Smooth muscle cell (in vitro differentiated cells): ENCODE results near the gene LDLRAD2. TPM values are rescaled to one million over a fixed set of nuclear protein-coding genes. Genes with fewer than 3 reads are reported as not detected.

Source experiments
- DNase-seq: peaks from one replicate; lab custom pipeline; 2025; ENCODE audit not compliant: unreplicated experiment; lab: John Stamatoyannopoulos, UW
- H2AFZ ChIP-seq: fragments of 200-600 bp; sonication (generic); 2 replicates; pipeline ENCODE4 v1.6.0; 2016; ENCODE audit warnings: antibody characterized with exemption, low read depth, mild to moderate bottlenecking
- H3F3A ChIP-seq: fragments of 200-600 bp; sonication (generic); 2 replicates; pipeline ENCODE4 v1.6.0; 2017; ENCODE audit warnings: antibody characterized with exemption, low read depth
- H3K27ac ChIP-seq: fragments of 200-600 bp; sonication (generic); 2 replicates; pipeline ENCODE4 v1.5.1; 2016; ENCODE audit warnings: low read depth, mild to moderate bottlenecking
- H3K27me3 ChIP-seq: fragments of 200-600 bp; sonication (generic); 2 replicates; pipeline ENCODE4 v1.6.1; 2016; ENCODE audit warnings: low read depth, mild to moderate bottlenecking
- H3K36me3 ChIP-seq: fragments of 200-600 bp; sonication (generic); 2 replicates; pipeline ENCODE4 v1.5.1; 2016; ENCODE audit warnings: low read depth
- H3K4me1 ChIP-seq: fragments of 200-600 bp; sonication (generic); 2 replicates; pipeline ENCODE4 v1.5.1; 2016; ENCODE audit warnings: low read depth
- H3K4me2 ChIP-seq: fragments of 200-600 bp; sonication (generic); 2 replicates; pipeline ENCODE4 v1.6.0; 2016; ENCODE audit warnings: mild to moderate bottlenecking
- H3K4me3 ChIP-seq: fragments of 200-600 bp; sonication (generic); 2 replicates; pipeline ENCODE4 v1.5.1; 2016; ENCODE audit warnings: mild to moderate bottlenecking
- H3K79me2 ChIP-seq: fragments of 200-600 bp; sonication (generic); 2 replicates; pipeline ENCODE4 v1.6.0; 2016; ENCODE audit warnings: low read depth, mild to moderate bottlenecking
- H3K9ac ChIP-seq: fragments of 200-600 bp; sonication (generic); 2 replicates; pipeline ENCODE4 v1.6.0; 2016; ENCODE audit warnings: low read depth
- H3K9me3 ChIP-seq: fragments of 200-600 bp; sonication (generic); replicated peaks from 2 replicates; pipeline ENCODE4 v1.5.1; 2016; ENCODE audit warnings: low read depth
- H4K20me1 ChIP-seq: fragments of 200-600 bp; sonication (generic); 2 replicates; pipeline ENCODE4 v1.6.0; 2016; ENCODE audit warnings: low read depth
- WGBS: methylation state at CpG from one replicate; pipeline ENCODE4 v1.1.7; 2016; ENCODE audit warnings: low lambda C conversion rate; 5-methylcytosine and 5-hydroxymethylcytosine counted together
- polyA plus RNA-seq: library from polyadenylated mRNA; unstranded; fragments of >200 nt; fragmentation: Nextera tagmentation; extraction: Ambion mirVana; gene quantifications from 2 replicates; pipeline ENCODE4 v1.2.1, GENCODE V29; 2016
- total RNA-seq: library from RNA; depleted of rRNA; stranded (reverse); fragments of >200 nt; gene quantifications from 2 replicates; pipeline ENCODE4 v1.2.3, GENCODE V29; 2014
- TF ChIP-seq, protein P1 (sequence below): fragments of 200-600 bp; sonication (generic); IDR thresholded peaks from 2 replicates; pipeline ENCODE4 v1.5.1; 2017; ENCODE audit warnings: borderline replicate concordance, mild to moderate bottlenecking, antibody characterized with exemption; ENCODE audit not compliant: insufficient read depth, poor library complexity, severe bottlenecking

Gene LDLRAD2
- total and polyA plus RNA-seq, 2 experiments from 2014 or later = 0.04 to 7.9 TPM

DNA sequence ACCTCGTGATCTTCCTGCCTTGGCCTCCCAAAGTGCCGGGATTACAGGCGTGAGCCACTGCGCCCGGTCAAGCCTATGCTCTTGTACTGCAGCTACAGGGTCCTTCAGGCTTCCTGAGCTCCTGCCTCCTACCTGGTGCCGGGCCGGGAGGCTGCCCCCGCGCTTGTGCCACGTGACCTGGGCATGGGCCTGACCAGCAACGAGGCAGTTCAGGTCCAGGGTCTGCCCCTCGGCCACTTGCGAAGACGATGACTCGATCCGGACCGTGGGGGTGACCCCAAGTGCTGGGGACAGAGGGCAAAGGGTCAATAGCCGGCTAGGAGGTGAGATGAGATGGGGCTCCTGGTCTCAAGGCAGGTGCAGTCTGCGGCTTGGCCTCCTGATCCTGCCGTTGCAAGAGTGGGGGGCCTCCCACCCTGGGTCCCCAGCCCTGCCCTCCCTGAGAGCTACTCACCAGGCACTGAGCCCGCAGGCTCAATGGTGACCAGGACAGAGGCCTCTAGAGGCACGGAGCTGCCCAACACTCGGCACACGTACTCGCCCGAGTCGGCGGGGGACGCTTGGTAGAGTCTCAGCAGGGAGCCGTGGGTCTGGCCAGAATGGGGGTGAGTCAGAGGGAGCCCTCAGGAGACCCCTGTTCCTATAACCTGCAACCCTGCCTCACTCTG lies 38.0 kb downstream of the LDLRAD2 start:
- H3K9me3 ChIP-seq = no peaks in the 10 kb centered on the region
- no peaks in the 10 kb centered on the region for H3F3A ChIP-seq
- H3K27me3 ChIP-seq = no peaks in the 10 kb centered on the region
- H3K9ac ChIP-seq = no peak overlapping the region
- H2AFZ ChIP-seq = no peak overlapping the region
- H3K79me2 ChIP-seq = no peaks in the 10 kb centered on the region
- no peaks in the 10 kb centered on the region for H3K4me1 ChIP-seq
- no peak overlapping the region for H3K4me2 ChIP-seq
- WGBS = 96% methylated on average over 29 of the region's 30 CpGs
- TF ChIP-seq, protein P1, sequence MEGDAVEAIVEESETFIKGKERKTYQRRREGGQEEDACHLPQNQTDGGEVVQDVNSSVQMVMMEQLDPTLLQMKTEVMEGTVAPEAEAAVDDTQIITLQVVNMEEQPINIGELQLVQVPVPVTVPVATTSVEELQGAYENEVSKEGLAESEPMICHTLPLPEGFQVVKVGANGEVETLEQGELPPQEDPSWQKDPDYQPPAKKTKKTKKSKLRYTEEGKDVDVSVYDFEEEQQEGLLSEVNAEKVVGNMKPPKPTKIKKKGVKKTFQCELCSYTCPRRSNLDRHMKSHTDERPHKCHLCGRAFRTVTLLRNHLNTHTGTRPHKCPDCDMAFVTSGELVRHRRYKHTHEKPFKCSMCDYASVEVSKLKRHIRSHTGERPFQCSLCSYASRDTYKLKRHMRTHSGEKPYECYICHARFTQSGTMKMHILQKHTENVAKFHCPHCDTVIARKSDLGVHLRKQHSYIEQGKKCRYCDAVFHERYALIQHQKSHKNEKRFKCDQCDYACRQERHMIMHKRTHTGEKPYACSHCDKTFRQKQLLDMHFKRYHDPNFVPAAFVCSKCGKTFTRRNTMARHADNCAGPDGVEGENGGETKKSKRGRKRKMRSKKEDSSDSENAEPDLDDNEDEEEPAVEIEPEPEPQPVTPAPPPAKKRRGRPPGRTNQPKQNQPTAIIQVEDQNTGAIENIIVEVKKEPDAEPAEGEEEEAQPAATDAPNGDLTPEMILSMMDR = no peak
- no peak overlapping the region for H3K4me3 ChIP-seq
- no peaks in the 10 kb centered on the region for H3K36me3 ChIP-seq
- no peak for DNase-seq
- no peak overlapping the region for H3K27ac ChIP-seq
- H4K20me1 ChIP-seq = peaks cover 5% of the 10 kb centered on the region

DNA sequence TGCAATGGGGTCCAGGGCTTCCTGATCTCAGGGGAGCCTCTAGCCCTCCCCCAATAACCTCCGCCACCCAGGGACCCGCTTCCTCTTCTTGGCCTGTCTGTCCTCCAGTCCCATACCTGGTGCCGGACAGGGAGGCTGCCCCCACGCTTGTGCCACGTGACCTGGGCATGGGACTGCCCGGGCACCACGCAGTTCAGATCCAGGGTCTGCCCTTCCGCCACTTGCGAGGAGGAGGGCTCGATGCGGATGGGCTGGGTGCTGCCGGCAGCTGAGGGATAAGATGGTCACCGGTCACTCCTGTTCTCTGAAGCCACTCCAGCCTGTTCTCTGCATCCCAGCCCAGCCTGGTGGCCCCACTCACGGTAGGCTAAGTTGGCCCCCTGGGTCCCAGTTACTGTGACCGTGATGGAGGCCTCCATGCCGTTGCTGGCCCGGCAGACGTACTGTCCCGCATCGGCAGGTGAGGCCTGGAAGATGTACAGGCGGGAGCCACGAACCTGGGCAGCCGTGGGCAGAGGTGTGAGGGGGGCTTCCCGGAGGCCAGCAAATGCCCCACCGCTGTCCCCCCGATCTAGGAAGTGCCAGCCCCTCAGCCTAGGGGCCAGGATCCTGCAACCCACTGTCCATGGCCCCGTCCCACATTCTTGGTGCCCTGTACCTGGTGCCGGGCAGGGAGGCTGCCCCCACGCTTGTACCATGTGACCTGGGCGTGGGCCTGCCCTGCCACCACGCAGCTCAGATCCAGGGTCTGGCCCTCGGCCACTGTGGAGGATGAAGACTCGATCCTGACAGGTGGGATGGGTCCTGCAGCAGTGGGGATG lies 39.6 kb downstream of the LDLRAD2 start:
- Histone ChIP-seq H4K20me1 (peaks cover 5% of the 10 kb centered on the region), H3K79me2 (no peaks in the 10 kb centered on the region), H3F3A (no peaks in the 10 kb centered on the region), H3K4me1 (no peaks in the 10 kb centered on the region), H3K27ac (no peak overlapping the region), H2AFZ (no peak overlapping the region), H3K4me3 (no peak overlapping the region), H3K36me3 (no peaks in the 10 kb centered on the region), H3K27me3 (no peaks in the 10 kb centered on the region), H3K9me3 (no peaks in the 10 kb centered on the region), H3K4me2 (no peak overlapping the region), H3K9ac (no peak overlapping the region)
- no peak for DNase-seq
- 99% methylated on average over 33 of the region's 33 CpGs for WGBS
- TF ChIP-seq, protein P1 = no peak

DNA sequence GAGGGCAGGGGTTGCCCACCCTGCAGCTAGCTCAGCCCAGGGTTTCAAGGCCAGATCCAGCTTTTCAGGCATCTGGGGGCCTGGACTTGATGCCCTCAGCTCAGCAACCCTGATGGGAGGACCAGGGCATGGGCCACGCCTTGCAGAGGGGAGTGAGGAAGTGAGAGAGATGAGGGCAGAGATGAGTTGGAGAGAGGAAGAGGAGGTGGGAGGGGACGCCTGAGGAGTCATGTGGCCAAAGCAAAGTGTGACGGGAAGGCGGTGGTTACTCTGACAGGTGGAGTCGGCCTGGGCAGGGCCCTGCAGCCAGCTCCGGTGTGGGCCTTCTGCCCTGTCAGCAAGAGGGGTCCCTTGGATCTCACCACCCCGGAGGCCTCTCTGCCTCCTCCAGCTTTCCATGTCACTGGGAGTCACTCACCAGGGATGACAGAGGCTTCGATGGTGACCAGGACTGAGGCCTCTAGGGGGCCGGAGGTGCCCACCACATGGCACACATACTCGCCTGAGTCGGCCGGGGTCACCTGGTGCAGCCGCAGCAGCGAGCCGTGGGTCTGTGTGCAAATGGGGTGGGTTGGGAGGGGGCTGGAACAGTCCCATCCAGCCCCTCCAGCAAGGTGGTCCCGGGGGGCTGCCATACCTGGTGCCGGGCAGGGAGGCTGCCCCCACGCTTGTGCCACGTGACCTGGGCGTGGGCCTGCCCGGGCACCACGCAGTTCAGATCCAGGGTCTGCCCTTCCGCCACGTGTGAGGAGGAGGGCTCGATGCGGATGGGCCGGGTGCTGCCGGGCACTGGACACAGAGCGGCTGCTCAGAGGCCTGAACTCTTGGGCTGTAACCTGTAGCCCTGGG lies 40.4 kb downstream of the LDLRAD2 start:
- 94% methylated on average over 23 of the region's 29 CpGs for WGBS
- Histone ChIP-seq H4K20me1 (peaks cover 5% of the 10 kb centered on the region), H3K9ac (no peak overlapping the region), H2AFZ (no peak overlapping the region), H3K27ac (no peak overlapping the region), H3K4me3 (no peak overlapping the region), H3K79me2 (no peaks in the 10 kb centered on the region), H3K4me1 (no peaks in the 10 kb centered on the region), H3K27me3 (no peaks in the 10 kb centered on the region), H3K36me3 (no peaks in the 10 kb centered on the region), H3K9me3 (no peaks in the 10 kb centered on the region), H3F3A (no peaks in the 10 kb centered on the region), H3K4me2 (no peak overlapping the region)
- no peak for DNase-seq
- TF ChIP-seq, protein P1 = no peak
